Stomach smooth muscle (tissue), 2 donors: ENCODE data around the gene BPIFA3.
"Not testable (repeated sequence)": the region's sequence is repeated elsewhere in the genome, so short reads cannot be mapped to it uniquely, and the experiment has no call there.

Source experiments
- H3K27ac ChIP-seq: one replicate; pipeline ENCODE4 v1.7.0; 2013; ENCODE audit warnings: mild to moderate bottlenecking, low read length, inconsistent platforms
- H3K27me3 ChIP-seq, 2 donors: one replicate each; pipeline ENCODE4 v1.7.0; 2013; ENCODE audit warnings: low read length in 2 of 2; ENCODE audit not compliant: insufficient read depth in 2 of 2, control insufficient read depth in 1 of 2
- H3K36me3 ChIP-seq, 2 donors: one replicate each; pipeline ENCODE4 v1.7.0; 2013; ENCODE audit warnings: low read length in 2 of 2; ENCODE audit not compliant: control insufficient read depth in 2 of 2, insufficient read depth in 2 of 2
- H3K4me1 ChIP-seq: one replicate; pipeline ENCODE4 v1.7.0; 2013; ENCODE audit warnings: low read length; ENCODE audit not compliant: control insufficient read depth, insufficient read depth
- H3K4me3 ChIP-seq, 2 donors: one replicate each; pipeline ENCODE4 v1.7.0; 2013; ENCODE audit warnings: low read length in 2 of 2
- H3K9ac ChIP-seq, 2 donors: one replicate each; pipeline ENCODE4 v1.7.0; 2013; ENCODE audit warnings: low read length in 2 of 2, mild to moderate bottlenecking in 1 of 2
- H3K9me3 ChIP-seq, 2 donors: one replicate each; pipeline ENCODE4 v1.7.0; 2013; ENCODE audit warnings: low read length in 2 of 2; ENCODE audit not compliant: control insufficient read depth in 2 of 2
- donor health status: healthy.
- donor health status: Pancreatic carcinoma.

BPIFA3 gene

GRCh38 chr20:33185031-33185590, 32.0 kb upstream of the BPIFA3 start:
- H3K9me3 ChIP-seq, H3K9ac ChIP-seq, H3K36me3 ChIP-seq, H3K4me3 ChIP-seq, H3K27ac ChIP-seq, H3K27me3 ChIP-seq, H3K4me1 ChIP-seq: not testable (repeated sequence)

- no peaks in the 10 kb centered on the region for H3K36me3 ChIP-seq
Observed at GRCh38 chr20:33187491-33187890, 29.7 kb upstream of the BPIFA3 start.

GRCh38 chr20:33188421-33188820, 28.7 kb upstream of the BPIFA3 start:
- Histone ChIP-seq H3K9ac (no peak overlapping the region), H3K9me3 (no peaks in the 10 kb centered on the region), H3K27ac (no peak overlapping the region), H3K4me1 (peaks cover 3% of the 10 kb centered on the region), H3K36me3 (no peaks in the 10 kb centered on the region), H3K4me3 (no peak overlapping the region), H3K27me3 (peaks cover 0 to 2% of the 10 kb centered on the region in 2 donors)

More at GRCh38 chr20:33187491-33187890, 29.7 kb upstream of the BPIFA3 start:
- H3K27ac ChIP-seq: no peak overlapping the region
- peaks cover 0 to 2% of the 10 kb centered on the region in 2 donors for H3K9me3 ChIP-seq
- peaks cover 0 to 2% of the 10 kb centered on the region in 2 donors for H3K27me3 ChIP-seq
- H3K4me1 ChIP-seq: peaks cover 3% of the 10 kb centered on the region
- H3K4me3 ChIP-seq: no peak overlapping the region
- no peak overlapping the region for H3K9ac ChIP-seq

- Histone ChIP-seq H3K4me3 (no peak overlapping the region), H3K27ac (no peak overlapping the region), H3K9ac (no peak overlapping the region), H3K36me3 (no peaks in the 10 kb centered on the region), H3K27me3 (peaks cover 0 to 9% of the 10 kb centered on the region in 2 donors), H3K9me3 (no peaks in the 10 kb centered on the region), H3K4me1 (peaks cover 3% of the 10 kb centered on the region)
Observed at GRCh38 chr20:33191484-33191883, 25.7 kb upstream of the BPIFA3 start.

GRCh38 chr20:33191955-33192354, 25.2 kb upstream of the BPIFA3 start:
- Histone ChIP-seq H3K9ac (no peak overlapping the region), H3K27ac (no peak overlapping the region), H3K27me3 (peaks cover 0 to 9% of the 10 kb centered on the region in 2 donors), H3K9me3 (no peaks in the 10 kb centered on the region), H3K36me3 (no peaks in the 10 kb centered on the region), H3K4me3 (no peak overlapping the region), H3K4me1 (peaks cover 3% of the 10 kb centered on the region)

GRCh38 chr20:33192912-33193501, 24.1 kb upstream of the BPIFA3 start:
- H3K27me3 ChIP-seq: peaks cover 0 to 16% of the 10 kb centered on the region in 2 donors
- H3K4me1 ChIP-seq: peaks cover 3% of the 10 kb centered on the region
- H3K27ac ChIP-seq: no peak overlapping the region
- no peaks in the 10 kb centered on the region for H3K36me3 ChIP-seq
- no peak overlapping the region for H3K9ac ChIP-seq
- no peaks in the 10 kb centered on the region for H3K9me3 ChIP-seq
- no peak overlapping the region for H3K4me3 ChIP-seq

- Histone ChIP-seq H3K9me3 (no peaks in the 10 kb centered on the region), H3K36me3 (no peaks in the 10 kb centered on the region), H3K27ac (no peak overlapping the region), H3K4me3 (no peak overlapping the region), H3K27me3 (peaks cover 0 to 30% of the 10 kb centered on the region in 2 donors), H3K4me1 (no peaks in the 10 kb centered on the region), H3K9ac (no peak overlapping the region)
Observed at GRCh38 chr20:33199026-33199425, 18.1 kb upstream of the BPIFA3 start.

- Histone ChIP-seq H3K4me3 (no peak overlapping the region), H3K9me3 (no peaks in the 10 kb centered on the region), H3K27ac (no peak overlapping the region), H3K27me3 (peaks cover 0 to 19% of the 10 kb centered on the region in 2 donors), H3K36me3 (no peaks in the 10 kb centered on the region), H3K9ac (no peak overlapping the region), H3K4me1 (no peaks in the 10 kb centered on the region)
Observed at GRCh38 chr20:33202451-33202850, 14.7 kb upstream of the BPIFA3 start.

- H3K9me3 ChIP-seq: no peaks in the 10 kb centered on the region
- no peak overlapping the region for H3K4me3 ChIP-seq
- H3K27ac ChIP-seq: no peak overlapping the region
- peaks cover 0 to 16% of the 10 kb centered on the region in 2 donors for H3K27me3 ChIP-seq
- no peaks in the 10 kb centered on the region for H3K4me1 ChIP-seq
- no peaks in the 10 kb centered on the region for H3K36me3 ChIP-seq
- H3K9ac ChIP-seq: no peak overlapping the region
Observed at GRCh38 chr20:33203444-33203843, 13.7 kb upstream of the BPIFA3 start.

GRCh38 chr20:33209789-33210188, 7.4 kb upstream of the BPIFA3 start:
- H3K4me3 ChIP-seq: no peak overlapping the region
- H3K9ac ChIP-seq: no peak overlapping the region
- no peaks in the 10 kb centered on the region for H3K4me1 ChIP-seq
- H3K9me3 ChIP-seq: no peaks in the 10 kb centered on the region
- H3K27me3 ChIP-seq: peaks cover 5 to 7% of the 10 kb centered on the region in 2 donors
- no peak overlapping the region for H3K27ac ChIP-seq
- H3K36me3 ChIP-seq: no peaks in the 10 kb centered on the region

GRCh38 chr20:33210371-33210770, 6.8 kb upstream of the BPIFA3 start:
- Histone ChIP-seq H3K9me3 (no peaks in the 10 kb centered on the region), H3K9ac (no peak overlapping the region), H3K4me1 (no peaks in the 10 kb centered on the region), H3K27me3 (peaks cover 5 to 7% of the 10 kb centered on the region in 2 donors), H3K36me3 (no peaks in the 10 kb centered on the region), H3K27ac (no peak overlapping the region), H3K4me3 (no peak overlapping the region)
